OCI-LY7 (cell line): Measurements from ENCODE around the gene HK3.

Experiments used
- CTCF ChIP-seq: fragments of 200-600 bp; sonication (generic); conservative IDR thresholded peaks from 2 replicates; pipeline ENCODE4 v1.5.1; 2014; ENCODE audit warnings: mild to moderate bottlenecking, antibody characterized with exemption, low read length, moderate library complexity, mixed read lengths
- EZH2phosphoT487 ChIP-seq: fragments of 200-600 bp; sonication (generic); IDR thresholded peaks from 2 replicates; pipeline ENCODE4 v1.6.1; 2018; ENCODE audit warnings: low read depth, borderline replicate concordance, mild to moderate bottlenecking, mixed run types, antibody characterized with exemption, low read length, moderate library complexity, mixed read lengths

DNA sequence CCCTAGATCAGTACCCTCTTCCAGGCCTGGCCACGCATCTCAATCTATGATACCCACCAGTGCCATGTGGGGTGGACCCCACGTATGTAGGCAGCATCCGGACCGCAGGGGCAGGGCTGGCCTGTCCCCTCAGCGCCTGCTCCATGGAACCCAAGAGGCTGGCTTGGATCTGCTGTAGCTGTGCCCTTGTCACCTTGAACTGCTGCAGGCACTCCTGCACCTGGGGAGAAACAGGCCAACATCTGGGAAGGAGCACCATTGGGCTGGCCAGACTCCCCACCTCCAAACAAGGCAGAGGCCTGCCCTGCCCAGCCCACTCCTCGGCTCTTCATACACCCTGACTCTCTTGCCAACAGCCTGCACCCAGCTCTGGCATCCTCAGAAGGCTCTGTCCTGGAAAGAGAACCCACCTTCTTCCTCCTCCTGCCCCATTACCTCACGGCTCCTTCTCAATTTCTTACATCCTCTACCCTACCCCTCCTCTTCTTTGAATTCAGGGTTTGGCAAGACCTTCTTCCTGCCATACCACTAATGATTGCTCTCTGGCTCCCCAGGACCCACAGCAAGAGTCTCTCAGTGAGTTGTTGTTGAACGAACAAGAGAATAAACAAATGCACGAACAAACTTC is 7.7 kb downstream of the HK3 start:
- TF ChIP-seq CTCF = no peak
- no peak for TF ChIP-seq EZH2phosphoT487
